HEK293T (cell line): ENCODE data around the gene HEMK1.

Experiments used
- ARNT ChIP-seq: fragments of 450-650 bp; IDR thresholded peaks from 2 replicates; pipeline ENCODE4 v1.6.1; 2017; ENCODE audit warnings: mild to moderate bottlenecking
- BHLHE40 ChIP-seq: fragments of 450-650 bp; IDR thresholded peaks from 2 replicates; pipeline ENCODE4 v1.6.1; 2016; ENCODE audit warnings: mild to moderate bottlenecking, moderate library complexity, borderline replicate concordance
- ELF4 ChIP-seq: fragments of 450-650 bp; IDR thresholded peaks from 2 replicates; pipeline ENCODE4 v1.6.1; 2017; ENCODE audit warnings: antibody characterized with exemption
- FOXA1 ChIP-seq: fragments of 450-650 bp; IDR thresholded peaks from 2 replicates; pipeline ENCODE4 v1.6.1; 2016; ENCODE audit warnings: mild to moderate bottlenecking
- FOXK2 ChIP-seq: fragments of 450-650 bp; IDR thresholded peaks from 2 replicates; pipeline ENCODE4 v1.6.1; 2016; ENCODE audit warnings: mild to moderate bottlenecking
- FOXM1 ChIP-seq: fragments of 450-650 bp; IDR thresholded peaks from 2 replicates; pipeline ENCODE4 v1.6.1; 2017; ENCODE audit warnings: mild to moderate bottlenecking, borderline replicate concordance
- LEF1 ChIP-seq: fragments of 450-650 bp; IDR thresholded peaks from 2 replicates; pipeline ENCODE4 v1.6.1; 2017; ENCODE audit warnings: mild to moderate bottlenecking, borderline replicate concordance
- NFRKB ChIP-seq: fragments of 450-650 bp; IDR thresholded peaks from 2 replicates; pipeline ENCODE4 v1.6.1; 2016; ENCODE audit warnings: mild to moderate bottlenecking, moderate library complexity
- PKNOX1 ChIP-seq: fragments of 450-650 bp; IDR thresholded peaks from 2 replicates; pipeline ENCODE4 v1.6.1; 2016
- SP1 ChIP-seq: fragments of 450-650 bp; IDR thresholded peaks from 2 replicates; pipeline ENCODE4 v1.6.1; 2017
- TARDBP ChIP-seq: fragments of 450-650 bp; IDR thresholded peaks from 2 replicates; pipeline ENCODE4 v1.6.1; 2016
- ZNF384 ChIP-seq: fragments of 450-650 bp; IDR thresholded peaks from 2 replicates; pipeline ENCODE4 v1.6.1; 2016

- TF ChIP-seq FOXM1: no peak
- TF ChIP-seq ZNF384: no peak
- no peak for TF ChIP-seq FOXK2
- no peak for TF ChIP-seq PKNOX1
- TF ChIP-seq ARNT: no peak
- TF ChIP-seq TARDBP: no peak
- no peak for TF ChIP-seq NFRKB
- no peak for TF ChIP-seq LEF1
- TF ChIP-seq SP1: no peak
- TF ChIP-seq FOXA1: no peak
- no peak for TF ChIP-seq BHLHE40
- no peak for TF ChIP-seq ELF4
Observed at GRCh38 chr3:50533807-50534461, 35.4 kb upstream of the HEMK1 start.
